Prostate gland (tissue), 2 donors: ENCODE measurements around the gene FXR2. TPM values are rescaled to one million over a fixed set of nuclear protein-coding genes. Genes with fewer than 3 reads are reported as not detected.

Experiments
- DNase-seq: peaks from one replicate; pipeline ENCODE4 v3.0.0-alpha.2; 2019; ENCODE audit warnings: low spot score
- H3K27ac ChIP-seq, 2 donors: fragments of 200-600 bp; sonication (generic); 2 replicates each; pipeline ENCODE4 v1.5.1; 2017 to 2019
- H3K27me3 ChIP-seq: fragments of 200-600 bp; sonication (generic); replicated peaks from 2 replicates; pipeline ENCODE4 v1.5.1; 2019; ENCODE audit not compliant: insufficient read depth
- H3K36me3 ChIP-seq, 2 donors: fragments of 200-600 bp; sonication (generic); 1 replicate in 1 of 2; 2 replicates in 1 of 2; pipeline versions ENCODE4 v1.5.1 to v1.8.1; 2017 to 2019
- H3K4me1 ChIP-seq: fragments of 200-600 bp; sonication (generic); replicated peaks from 2 replicates; pipeline ENCODE4 v1.5.1; 2019
- H3K4me3 ChIP-seq, 2 donors: fragments of 200-600 bp; sonication (generic); 2 replicates each; pipeline ENCODE4 v1.5.1; 2017 to 2019
- H3K9me3 ChIP-seq: fragments of 200-600 bp; sonication (generic); 2 replicates; pipeline ENCODE4 v1.5.1; 2017
- CTCF ChIP-seq, 4 experiments: fragments of 200-600 bp in 2 of 4; fragments of 450-650 bp in 2 of 4; sonication (generic) in 2 of 4; IDR thresholded peaks; 1 replicate in 3 of 4; 2 replicates in 1 of 4; pipeline ENCODE4 v1.5.1; 2016 to 2019; ENCODE audit warnings: antibody characterized with exemption in 4 of 4, mild to moderate bottlenecking in 2 of 4, moderate library complexity in 2 of 4
- POLR2A ChIP-seq: fragments of 450-650 bp; IDR thresholded peaks from one replicate; pipeline ENCODE4 v1.6.1; 2016; ENCODE audit warnings: antibody characterized with exemption, mild to moderate bottlenecking
- POLR2AphosphoS5 ChIP-seq: sonication (generic); formaldehyde crosslinking; IDR thresholded peaks from one replicate; pipeline ENCODE4 v1.6.1; 2017; ENCODE audit warnings: antibody characterized with exemption
- WGBS: methylation state at CpG from one replicate; pipeline ENCODE4 v1.1.5; 2018; 5-methylcytosine and 5-hydroxymethylcytosine counted together
- intact Hi-C: fragments of 100-400 bp; cut with DNase I; formaldehyde crosslinking; loops from one replicate; pipeline ENCODE4 v1.14.2; 2022
- total RNA-seq, 2 donors: library from RNA; depleted of rRNA; stranded (reverse); fragments of >200 nt; gene quantifications; one replicate each; pipeline ENCODE4 v1.1.0, GENCODE V29; 2016

Gene FXR2
- total RNA-seq, 2 donors from 2014 or later = 27.1 to 51.4 TPM

DNA sequence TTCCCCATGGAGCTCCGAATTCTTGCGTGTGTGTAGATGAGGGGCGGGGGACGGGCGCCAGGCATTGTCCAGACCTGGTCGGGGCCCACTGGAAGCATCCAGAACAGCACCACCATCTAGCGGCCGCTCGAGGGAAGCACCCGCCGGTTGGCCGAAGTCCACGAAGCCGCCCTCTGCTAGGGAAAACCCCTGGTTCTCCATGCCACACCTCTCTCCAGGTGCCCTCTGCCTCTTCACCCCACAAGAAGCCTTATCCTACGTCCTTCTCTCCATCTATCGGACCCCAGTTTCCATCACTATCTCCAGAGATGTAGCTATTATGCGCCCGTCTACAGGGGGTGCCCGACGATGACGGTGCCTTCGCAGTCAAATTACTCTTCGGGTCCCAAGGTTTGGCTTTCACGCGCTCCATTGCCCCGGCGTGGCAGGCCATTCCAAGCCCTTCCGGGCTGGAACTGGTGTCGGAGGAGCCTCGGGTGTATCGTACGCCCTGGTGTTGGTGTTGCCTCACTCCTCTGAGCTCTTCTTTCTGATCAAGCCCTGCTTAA, 53.6 kb downstream of the FXR2 start:
- peak; percentile 92 for DNase-seq
- peak; percentile 68 for TF ChIP-seq POLR2AphosphoS5
- no peak for TF ChIP-seq POLR2A
- TF ChIP-seq CTCF (IDR thresholded peaks at IDR 0.05) = peak; percentile 74 to 97 (median 91)
- intact Hi-C loops = loop anchor here (1.0 to 5.0 kb wide), 3 partner anchors 47 to 209 kb away; partner anchors contain the start of genes FGF11, KCTD11 and TMEM102
- peaks cover 52% of the 10 kb centered on the region for H3K4me1 ChIP-seq
- no peaks in the 10 kb centered on the region for H3K27me3 ChIP-seq
- H3K27ac ChIP-seq = peak overlapping the region; percentile 92 to 96
- H3K36me3 ChIP-seq = peaks cover 0 to 11% of the 10 kb centered on the region in 2 donors
- H3K4me3 ChIP-seq = peak overlapping the region; percentile 94 to 99
- under 1% methylated on average over 32 of the region's 32 CpGs for WGBS
- H3K9me3 ChIP-seq = no peaks in the 10 kb centered on the region

- Histone ChIP-seq H3K36me3 (peaks cover 0 to 11% of the 10 kb centered on the region in 2 donors), H3K9me3 (no peaks in the 10 kb centered on the region), H3K27ac (peak overlapping the region; percentile 92 to 96), H3K27me3 (no peaks in the 10 kb centered on the region), H3K4me1 (peaks cover 52% of the 10 kb centered on the region), H3K4me3 (peak overlapping the region; percentile 94 to 99)
- 17% methylated on average over 22 of the region's 22 CpGs for WGBS
- TF ChIP-seq CTCF (IDR thresholded peaks at IDR 0.05) (peak in 3 of 4 experiments; percentile 27 to 72 (median 72)), POLR2AphosphoS5 (no peak), POLR2A (no peak)
- peak; percentile 48 for DNase-seq
- intact Hi-C loops = loop anchor here (1.0 to 5.0 kb wide), 3 partner anchors 46 to 208 kb away; partner anchors contain the start of genes FGF11, KCTD11 and TMEM102
Measured at GRCh38 chr17:7560172-7561027, 54.3 kb downstream of the FXR2 start.

DNA sequence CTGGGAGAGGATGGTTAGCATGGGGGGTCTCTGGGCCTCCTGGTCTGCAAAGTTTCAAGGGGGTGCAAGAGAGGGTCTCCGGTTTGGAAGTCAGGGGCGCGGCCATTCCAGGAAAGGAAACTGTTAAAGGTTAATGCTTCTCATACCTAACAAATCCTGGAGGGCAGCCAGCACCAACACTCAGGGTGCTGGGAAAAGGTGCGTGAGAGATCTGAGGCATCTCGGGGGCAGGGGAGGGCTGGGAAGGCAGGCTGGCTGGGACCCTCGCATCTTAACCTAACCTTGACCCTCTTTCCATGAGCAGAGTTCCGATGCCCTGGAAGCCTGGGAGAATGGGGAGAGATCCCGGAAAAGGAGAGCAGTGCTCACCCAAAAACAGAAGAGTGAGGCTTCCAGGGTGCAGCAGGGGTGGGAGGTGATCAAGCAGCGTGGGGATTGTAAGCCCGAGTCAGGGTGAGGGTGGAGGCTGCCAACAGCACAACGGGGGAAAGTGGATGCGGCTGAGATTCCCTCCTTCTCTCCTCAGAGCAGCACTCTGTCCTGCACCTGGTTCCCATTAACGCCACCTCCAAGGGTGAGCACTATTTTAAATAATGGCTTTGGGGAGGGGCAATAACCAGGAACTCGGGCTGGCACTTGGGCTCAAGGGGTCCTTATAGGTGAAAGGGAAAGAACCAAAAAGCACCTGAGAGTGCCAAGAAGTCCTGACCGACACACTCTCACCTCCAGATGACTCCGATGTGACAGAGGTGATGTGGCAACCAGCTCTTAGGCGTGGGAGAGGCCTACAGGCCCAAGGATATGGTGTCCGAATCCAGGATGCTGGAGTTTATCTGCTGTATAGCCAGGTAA, 55.2 kb downstream of the FXR2 start:
- H3K9me3 ChIP-seq = no peaks in the 10 kb centered on the region
- 57% methylated on average over 18 of the region's 18 CpGs for WGBS

More for the DNA sequence above, 55.2 kb downstream of the FXR2 start:
- Histone ChIP-seq H3K27ac (peak overlapping the region; percentile 92 to 96), H3K36me3 (peaks cover 0 to 4% of the 10 kb centered on the region in 2 donors), H3K4me1 (peaks cover 52% of the 10 kb centered on the region), H3K4me3 (peak overlapping the region; percentile 22 to 25), H3K27me3 (no peaks in the 10 kb centered on the region)
- TF ChIP-seq POLR2AphosphoS5 = no peak
- no peak for TF ChIP-seq POLR2A
- TF ChIP-seq CTCF (IDR thresholded peaks at IDR 0.05) = no peak
- intact Hi-C loops = loop anchor here (5.0 kb wide), 2 partner anchors 122 to 207 kb away; partner anchors contain the start of genes FGF11, KCTD11 and TMEM102
- peak; percentile 31 for DNase-seq
